DMS 273 (cell line): ENCODE results near the gene MACROD2.

Experiments
- DNase-seq: peaks from one replicate; lab custom pipeline; 2025; ENCODE audit not compliant: unreplicated experiment; lab: John Stamatoyannopoulos, UW

MACROD2 gene

DNA sequence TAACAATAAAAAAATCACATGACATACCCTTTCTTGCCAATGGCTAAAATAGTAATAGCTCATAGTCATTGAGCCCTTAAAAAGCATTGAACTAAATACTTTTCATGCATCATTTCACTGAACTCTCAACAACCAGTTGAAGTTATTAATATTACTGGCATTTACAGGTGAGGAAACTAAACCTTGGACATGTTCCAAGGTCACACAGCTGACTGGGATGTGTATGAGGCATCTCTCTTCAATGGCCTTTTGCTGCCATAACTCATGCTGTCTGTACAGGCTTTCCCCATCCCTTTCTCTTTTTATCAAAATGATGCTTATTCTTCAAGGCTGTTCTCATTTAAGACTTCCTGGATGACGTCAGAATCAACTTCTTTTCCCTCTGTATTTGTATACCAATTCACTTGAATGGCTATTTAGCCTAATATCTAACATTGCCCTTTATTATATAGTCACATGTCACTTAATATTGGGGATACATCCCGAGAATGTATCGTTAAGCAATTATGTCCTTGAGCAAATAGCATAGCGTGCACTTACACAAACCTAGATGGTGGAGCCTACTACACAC lies 2101.5 kb downstream of the MACROD2 start:
- DNase-seq, result no peak

GRCh38 chr20:16097788-16098187 lies 2102.5 kb downstream of the MACROD2 start:
- no peak for DNase-seq

GRCh38 chr20:16098890-16099639 lies 2103.7 kb downstream of the MACROD2 start:
- DNase-seq, result no peak

- DNase-seq, result no peak
Observed at GRCh38 chr20:16100111-16100510, 2104.8 kb downstream of the MACROD2 start.

GRCh38 chr20:16100767-16101166 lies 2105.5 kb downstream of the MACROD2 start:
- no peak for DNase-seq
